GM23338 (cell line): ENCODE measurements around the gene C10orf105. TPM values are rescaled to one million over a fixed set of nuclear protein-coding genes. Genes with fewer than 3 reads are reported as not detected.

ENCODE experiments used
- ATAC-seq: fragments of 200-7000 bp; cut with Tn5 transposase; 3 replicates; pipeline ENCODE4 v1.9.1; 2020
- DNase-seq: peaks from one replicate; pipeline ENCODE4 v3.0.0-alpha.2; 2015; ENCODE audit warnings: low spot score
- H2AFZ ChIP-seq: fragments of 200-600 bp; sonication (generic); 2 replicates; pipeline ENCODE4 v1.8.0; 2016; ENCODE audit warnings: antibody characterized with exemption, mild to moderate bottlenecking, moderate library complexity
- H3F3A ChIP-seq: fragments of 200-600 bp; sonication (generic); replicated peaks from 2 replicates; pipeline ENCODE4 v1.8.0; 2017; ENCODE audit warnings: antibody characterized with exemption, mixed run types, low read depth
- H3K27ac ChIP-seq: fragments of 200-600 bp; sonication (generic); 2 replicates; pipeline ENCODE4 v1.6.1; 2016; ENCODE audit warnings: low read depth
- H3K27me3 ChIP-seq: fragments of 200-600 bp; sonication (generic); 2 replicates; pipeline ENCODE4 v1.8.0; 2016; ENCODE audit warnings: mild to moderate bottlenecking, mixed run types, moderate library complexity; ENCODE audit not compliant: insufficient read depth
- H3K36me3 ChIP-seq: fragments of 200-600 bp; sonication (generic); 2 replicates; pipeline ENCODE4 v1.8.0; 2016; ENCODE audit warnings: mild to moderate bottlenecking; ENCODE audit not compliant: insufficient read depth
- H3K4me1 ChIP-seq: fragments of 200-600 bp; sonication (generic); 2 replicates; pipeline ENCODE4 v1.8.0; 2016; ENCODE audit warnings: mild to moderate bottlenecking, moderate library complexity; ENCODE audit not compliant: insufficient read depth
- H3K4me2 ChIP-seq: fragments of 200-600 bp; sonication (generic); 2 replicates; pipeline ENCODE4 v1.7.1; 2017; ENCODE audit warnings: mixed run types
- H3K4me3 ChIP-seq: fragments of 200-600 bp; sonication (generic); 2 replicates; pipeline ENCODE4 v1.6.1; 2016; ENCODE audit warnings: mixed run types
- H3K79me2 ChIP-seq: fragments of 200-600 bp; sonication (generic); replicated peaks from 2 replicates; pipeline ENCODE4 v1.8.0; 2017; ENCODE audit warnings: mild to moderate bottlenecking; ENCODE audit not compliant: insufficient read depth
- H3K9me2 ChIP-seq: fragments of 200-600 bp; sonication (generic); 2 replicates; pipeline ENCODE4 v1.8.0; 2017; ENCODE audit not compliant: insufficient read depth
- H4K20me1 ChIP-seq: fragments of 200-600 bp; sonication (generic); replicated peaks from 2 replicates; pipeline ENCODE4 v1.8.0; 2017; ENCODE audit warnings: mild to moderate bottlenecking; ENCODE audit not compliant: insufficient read depth
- H3K27ac Mint-ChIP-seq: 2 replicates; pipeline ENCODE4 v1.8.0; 2020; ENCODE audit warnings: inconsistent platforms, mild to moderate bottlenecking, moderate library complexity, mixed read lengths
- H3K27me3 Mint-ChIP-seq: 3 replicates; pipeline ENCODE4 v1.8.0; 2022; ENCODE audit warnings: low read depth, mild to moderate bottlenecking, moderate library complexity, mixed read lengths, inconsistent platforms; ENCODE audit not compliant: insufficient read depth, poor library complexity
- H3K36me3 Mint-ChIP-seq: 3 replicates; pipeline ENCODE4 v1.8.0; 2021; ENCODE audit warnings: low read depth, mild to moderate bottlenecking, inconsistent platforms, moderate library complexity, mixed read lengths
- H3K4me1 Mint-ChIP-seq: 3 replicates; pipeline ENCODE4 v1.8.0; 2020; ENCODE audit warnings: mild to moderate bottlenecking, inconsistent platforms, mixed read lengths
- H3K4me3 Mint-ChIP-seq: 3 replicates; pipeline ENCODE4 v1.8.0; 2021; ENCODE audit warnings: moderate library complexity, mild to moderate bottlenecking, inconsistent platforms, mixed read lengths
- H3K9me3 Mint-ChIP-seq: 3 replicates; pipeline ENCODE4 v1.8.0; 2020; ENCODE audit warnings: moderate library complexity, mild to moderate bottlenecking, inconsistent platforms, mixed read lengths
- CREB1 ChIP-seq: fragments of 250-450 bp; sonication (Bioruptor Pico); IDR thresholded peaks from 2 replicates; pipeline ENCODE4 v1.5.0; 2020; ENCODE audit warnings: low read depth, mild to moderate bottlenecking, moderate library complexity
- CTCF ChIP-seq, 2 experiments: fragments of 200-600 bp in 1 of 2; sonication (generic) in 1 of 2; conservative IDR thresholded peaks; 2 replicates each; pipeline versions ENCODE4 v1.5.1 to v1.6.1; 2016 to 2017; ENCODE audit warnings: antibody characterized with exemption in 2 of 2, low read depth in 2 of 2, mild to moderate bottlenecking in 2 of 2, moderate library complexity in 1 of 2
- ETS1 ChIP-seq: IDR thresholded peaks from 2 replicates; pipeline ENCODE4 v1.6.1; 2016; ENCODE audit warnings: antibody characterized with exemption
- EZH2phosphoT487 ChIP-seq: fragments of 200-600 bp; sonication (generic); IDR thresholded peaks from one replicate; pipeline ENCODE4 v1.8.1; 2018; ENCODE audit warnings: antibody characterized with exemption; ENCODE audit not compliant: unreplicated experiment
- NANOG ChIP-seq: IDR thresholded peaks from 2 replicates; pipeline ENCODE4 v1.6.1; 2016; ENCODE audit warnings: antibody characterized with exemption, borderline replicate concordance
- POLR2AphosphoS5 ChIP-seq: IDR thresholded peaks from 2 replicates; pipeline ENCODE4 v1.6.1; 2016; ENCODE audit warnings: antibody characterized with exemption, low read depth
- STAT1 ChIP-seq: IDR thresholded peaks from one replicate; pipeline ENCODE4 v1.6.1; 2016; ENCODE audit warnings: antibody characterized with exemption; ENCODE audit not compliant: unreplicated experiment
- ZNF114 ChIP-seq: fragments of 250-450 bp; sonication (Bioruptor Pico); IDR thresholded peaks from 2 replicates; pipeline ENCODE4 v1.5.0; 2020; ENCODE audit warnings: mild to moderate bottlenecking, moderate library complexity
- ZNF331 ChIP-seq: fragments of 250-450 bp; sonication (Bioruptor Pico); IDR thresholded peaks from 2 replicates; pipeline ENCODE4 v1.5.0; 2020; ENCODE audit warnings: low read depth, mild to moderate bottlenecking, moderate library complexity
- ZNF462 ChIP-seq: fragments of 250-450 bp; sonication (Bioruptor Pico); IDR thresholded peaks from 2 replicates; pipeline ENCODE4 v1.5.0; 2020; ENCODE audit warnings: mild to moderate bottlenecking, moderate library complexity
- polyA plus RNA-seq: library from polyadenylated mRNA; unstranded; fragments of >200 nt; fragmentation: Nextera tagmentation; extraction: Ambion mirVana; gene quantifications from 2 replicates; pipeline ENCODE4 v1.2.1, GENCODE V29; 2016
- total RNA-seq: library from RNA; depleted of rRNA; stranded (reverse); fragments of >200 nt; shearing (Covaris generic); gene quantifications from 2 replicates; pipeline ENCODE4 v1.2.3, GENCODE V29; 2014

The C10orf105 gene
- total and polyA plus RNA-seq, 2 experiments from 2014 or later = 0.15 to 0.17 TPM

GRCh38 chr10:71767420-71768035 lies 48.0 kb upstream of the C10orf105 start (continued):
- no peak for TF ChIP-seq ZNF114 (CRISPR knock-in tag)
- TF ChIP-seq EZH2phosphoT487 = no peak
- TF ChIP-seq ZNF331 (CRISPR knock-in tag) = no peak
- no peak for TF ChIP-seq ETS1
- TF ChIP-seq NANOG = no peak
- TF ChIP-seq CTCF (conservative IDR thresholded peaks at IDR 0.05; ENCODE audit: low read depth in 2 of 2) = no peak
- no peak for TF ChIP-seq POLR2AphosphoS5
- TF ChIP-seq STAT1 = no peak
- no peak for TF ChIP-seq CREB1 (CRISPR knock-in tag)

GRCh38 chr10:71766717-71767419 lies 47.3 kb upstream of the C10orf105 start:
- H3K9me2 ChIP-seq = no peaks in the 10 kb centered on the region
- DNase-seq (no peak), ATAC-seq (no peak)
- Mint-ChIP-seq H3K4me1 (peaks cover 3% of the 10 kb centered on the region; the same call in 2 of the 3 replicates), H3K36me3 (no peaks in the 10 kb centered on the region), H3K9me3 (no peaks in the 10 kb centered on the region; the same call in 2 of the 3 replicates), H3K27me3 (peaks cover 6% of the 10 kb centered on the region), H3K27ac (no peak overlapping the region), H3K4me3 (no peak overlapping the region)
- H3K79me2 ChIP-seq = no peaks in the 10 kb centered on the region
- H4K20me1 ChIP-seq = no peaks in the 10 kb centered on the region
- H3K27me3 ChIP-seq = no peaks in the 10 kb centered on the region
- H2AFZ ChIP-seq = no peak overlapping the region
- no peaks in the 10 kb centered on the region for H3K36me3 ChIP-seq
- H3K27ac ChIP-seq = no peak overlapping the region
- no peaks in the 10 kb centered on the region for H3K4me1 ChIP-seq
- H3F3A ChIP-seq = no peaks in the 10 kb centered on the region
- no peak overlapping the region for H3K4me3 ChIP-seq
- H3K4me2 ChIP-seq = no peak overlapping the region
- TF ChIP-seq ZNF462 (no peak), EZH2phosphoT487 (no peak), STAT1 (no peak), ZNF114 (CRISPR knock-in tag) (no peak), CTCF (conservative IDR thresholded peaks at IDR 0.05; ENCODE audit: low read depth in 2 of 2) (no peak), CREB1 (CRISPR knock-in tag) (no peak), NANOG (no peak)
